Tibial artery (tissue), 4 donors: ENCODE results near the gene ZCWPW1.
"Not testable (repeated sequence)": the region's sequence is repeated elsewhere in the genome, so short reads cannot be mapped to it uniquely, and the experiment has no call there.

Source experiments
- DNase-seq, 2 donors: peaks; one replicate each; pipeline ENCODE4 v3.0.0-alpha.2; 2019
- H3K27ac ChIP-seq, 2 donors: fragments of 200-600 bp; sonication (generic) in 1 of 2; 1 replicate in 1 of 2; 2 replicates in 1 of 2; pipeline ENCODE4 v1.5.1; 2018 to 2019; ENCODE audit warnings: mild to moderate bottlenecking in 1 of 2
- H3K27me3 ChIP-seq, 2 donors: fragments of 200-600 bp; sonication (generic) in 1 of 2; one replicate each; pipeline versions ENCODE4 v1.5.1 to v1.6.0; 2016 to 2019
- H3K36me3 ChIP-seq, 3 donors: fragments of 200-600 bp; sonication (generic) in 2 of 3; one replicate each; pipeline ENCODE4 v1.5.1; 2016 to 2019; ENCODE audit warnings: mild to moderate bottlenecking in 2 of 3
- H3K4me1 ChIP-seq, 4 donors: fragments of 200-600 bp; sonication (generic) in 2 of 4; 1 replicate in 3 of 4; 2 replicates in 1 of 4; pipeline ENCODE4 v1.5.1; 2016 to 2019
- H3K4me3 ChIP-seq, 2 donors: fragments of 200-600 bp; sonication (generic) in 1 of 2; 1 replicate in 1 of 2; 2 replicates in 1 of 2; pipeline ENCODE4 v1.5.1; 2018 to 2019; ENCODE audit warnings: mild to moderate bottlenecking in 2 of 2
- H3K9me3 ChIP-seq, 3 donors: fragments of 200-600 bp; sonication (generic) in 1 of 3; one replicate each; pipeline ENCODE4 v1.5.1; 2016 to 2019
- CTCF ChIP-seq, 2 experiments: fragments of 200-600 bp in 1 of 2; fragments of 450-650 bp in 1 of 2; IDR thresholded peaks; one replicate each; pipeline ENCODE4 v1.5.1; 2017 to 2019; ENCODE audit warnings: antibody characterized with exemption in 2 of 2, mild to moderate bottlenecking in 1 of 2, moderate library complexity in 1 of 2
- intact Hi-C: fragments of 100-400 bp; cut with DNase I; formaldehyde crosslinking; loops from one replicate; pipeline ENCODE4 v1.15.0; 2023; ENCODE audit warnings: low total_unique reads

The ZCWPW1 gene

GRCh38 chr7:100390286-100391009 lies 38.1 kb downstream of the ZCWPW1 start:
- intact Hi-C loops = no loop called here
- Histone ChIP-seq H3K4me3 (no peak overlapping the region), H3K27ac (no peak overlapping the region), H3K27me3 (peaks cover 0 to 27% of the 10 kb centered on the region in 2 donors), H3K4me1 (peaks cover 0 to 10% (median 0%) of the 10 kb centered on the region in 4 donors), H3K36me3 (no peaks in the 10 kb centered on the region), H3K9me3 (peaks cover 0 to 4% (median 0%) of the 10 kb centered on the region in 3 donors)
- TF ChIP-seq CTCF (IDR thresholded peaks at IDR 0.05) = no peak
- no peak for DNase-seq

- intact Hi-C loops = no loop called here
- Histone ChIP-seq H3K4me1 (peaks cover 0 to 10% (median 0%) of the 10 kb centered on the region in 4 donors), H3K27me3 (peaks cover 0 to 27% of the 10 kb centered on the region in 2 donors), H3K4me3 (no peak overlapping the region), H3K27ac (no peak overlapping the region), H3K9me3 (peaks cover 0 to 4% (median 0%) of the 10 kb centered on the region in 3 donors), H3K36me3 (no peaks in the 10 kb centered on the region)
- DNase-seq = no peak
- TF ChIP-seq CTCF (IDR thresholded peaks at IDR 0.05) = no peak
Measured at GRCh38 chr7:100389437-100390088, 38.9 kb downstream of the ZCWPW1 start.

- peaks cover 0 to 24% of the 10 kb centered on the region in 2 donors for H3K27me3 ChIP-seq
- no peaks in the 10 kb centered on the region for H3K36me3 ChIP-seq
- no peak for DNase-seq
- H3K9me3 ChIP-seq = no peaks in the 10 kb centered on the region
- no peak overlapping the region for H3K4me3 ChIP-seq
- no peak for TF ChIP-seq CTCF (IDR thresholded peaks at IDR 0.05)
- intact Hi-C loops = no loop called here
- peaks cover 0 to 10% (median 0%) of the 10 kb centered on the region in 4 donors for H3K4me1 ChIP-seq
- H3K27ac ChIP-seq = no peak overlapping the region
Measured at GRCh38 chr7:100387695-100388094, 40.8 kb downstream of the ZCWPW1 start.

- Histone ChIP-seq H3K9me3 (no peaks in the 10 kb centered on the region), H3K4me3 (no peak overlapping the region), H3K36me3 (no peaks in the 10 kb centered on the region), H3K27me3 (peaks cover 0 to 20% of the 10 kb centered on the region in 2 donors), H3K4me1 (peaks cover 0 to 10% (median 0%) of the 10 kb centered on the region in 4 donors), H3K27ac (no peak overlapping the region)
- TF ChIP-seq CTCF (IDR thresholded peaks at IDR 0.05) = no peak
- intact Hi-C loops = no loop called here
- no peak for DNase-seq
Measured at GRCh38 chr7:100386940-100387339, 41.6 kb downstream of the ZCWPW1 start.

- no peak overlapping the region for H3K27ac ChIP-seq
- intact Hi-C loops = no loop called here
- H3K27me3 ChIP-seq = peaks cover 0 to 3% of the 10 kb centered on the region in 2 donors
- no peak overlapping the region for H3K4me3 ChIP-seq
- TF ChIP-seq CTCF (IDR thresholded peaks at IDR 0.05) = no peak
- H3K9me3 ChIP-seq = no peaks in the 10 kb centered on the region
- H3K4me1 ChIP-seq = peaks cover 0 to 10% (median 0%) of the 10 kb centered on the region in 4 donors
- no peaks in the 10 kb centered on the region for H3K36me3 ChIP-seq
- no peak for DNase-seq
Measured at GRCh38 chr7:100384628-100385294, 43.7 kb downstream of the ZCWPW1 start.

- H3K36me3 ChIP-seq, H3K4me1 ChIP-seq, H3K4me3 ChIP-seq, DNase-seq, H3K27ac ChIP-seq, H3K27me3 ChIP-seq, H3K9me3 ChIP-seq, intact Hi-C loops: not testable (repeated sequence)
Measured at GRCh38 chr7:100382234-100382853, 46.2 kb downstream of the ZCWPW1 start.

- intact Hi-C loops, H3K4me3 ChIP-seq, H3K36me3 ChIP-seq, H3K9me3 ChIP-seq, H3K4me1 ChIP-seq, DNase-seq, H3K27ac ChIP-seq, H3K27me3 ChIP-seq: not testable (repeated sequence)
Measured at GRCh38 chr7:100381531-100382233, 46.8 kb downstream of the ZCWPW1 start.
